ENCODE measurements around the gene TEC. TPM values are rescaled to one million over a fixed set of nuclear protein-coding genes. Genes with fewer than 3 reads are reported as not detected.
A peak's percentile ranks its signal among the peaks of the same experiment; 100 is the strongest.
"Not testable (repeated sequence)": the region's sequence is repeated elsewhere in the genome, so short reads cannot be mapped to it uniquely, and the experiment has no call there.

TEC gene
- total RNA-seq, 1 experiment from 2014 or later, result 7.3 TPM

GRCh38 chr4:48196758-48197504 lies 72.7 kb downstream of the TEC start:
- no peak for DNase-seq (ENCODE audit: low read depth)

- DNase-seq (ENCODE audit: low read depth), result no peak
These were observed 73.8 kb downstream of the TEC start for GRCh38 chr4:48195853-48196252.

- peak; percentile 90 for DNase-seq (ENCODE audit: low read depth)
These were observed 74.3 kb downstream of the TEC start for GRCh38 chr4:48195374-48195773.

- peak; percentile 43 for DNase-seq (ENCODE audit: low read depth)
These were observed 74.7 kb downstream of the TEC start for GRCh38 chr4:48194971-48195370.

GRCh38 chr4:48193921-48194468 lies 75.6 kb downstream of the TEC start:
- DNase-seq (ENCODE audit: low read depth), result no peak

- no peak for DNase-seq (ENCODE audit: low read depth)
These were observed 76.4 kb downstream of the TEC start for GRCh38 chr4:48193096-48193836.

GRCh38 chr4:48191758-48192157 lies 77.9 kb downstream of the TEC start:
- DNase-seq (ENCODE audit: low read depth), result no peak

GRCh38 chr4:48190839-48191238 lies 78.8 kb downstream of the TEC start:
- DNase-seq (ENCODE audit: low read depth), result no peak

GRCh38 chr4:48189731-48190130 lies 79.9 kb downstream of the TEC start:
- no peak for DNase-seq (ENCODE audit: low read depth)

- no peak for DNase-seq (ENCODE audit: low read depth)
These were observed 81.2 kb downstream of the TEC start for GRCh38 chr4:48188390-48188789.

- no peak for DNase-seq (ENCODE audit: low read depth)
These were observed 81.8 kb downstream of the TEC start for GRCh38 chr4:48187813-48188212.

- not testable (repeated sequence) for DNase-seq (ENCODE audit: low read depth)
These were observed 82.6 kb downstream of the TEC start for GRCh38 chr4:48187066-48187465.

- DNase-seq (ENCODE audit: low read depth), result not testable (repeated sequence)
These were observed 83.2 kb downstream of the TEC start for GRCh38 chr4:48186394-48186793.

GRCh38 chr4:48184882-48185281 lies 84.8 kb downstream of the TEC start:
- DNase-seq (ENCODE audit: low read depth), result peak; percentile 80

- peak; percentile 68 for DNase-seq (ENCODE audit: low read depth)
These were observed 89.4 kb downstream of the TEC start for GRCh38 chr4:48180234-48180633.

- peak; percentile 53 for DNase-seq (ENCODE audit: low read depth)
These were observed 90.7 kb downstream of the TEC start for GRCh38 chr4:48178931-48179330.

GRCh38 chr4:48175806-48176205 lies 93.8 kb downstream of the TEC start:
- DNase-seq (ENCODE audit: low read depth), result peak; percentile 28

GRCh38 chr4:48175328-48175727 lies 94.3 kb downstream of the TEC start:
- no peak for DNase-seq (ENCODE audit: low read depth)

GRCh38 chr4:48173056-48173991 lies 96.3 kb downstream of the TEC start:
- DNase-seq (ENCODE audit: low read depth), result peak; percentile 93

- DNase-seq (ENCODE audit: low read depth), result no peak
These were observed 97.0 kb downstream of the TEC start for GRCh38 chr4:48172651-48173050.

GRCh38 chr4:48169636-48170035 lies 100.0 kb downstream of the TEC start:
- DNase-seq (ENCODE audit: low read depth), result no peak
